Ascending aorta (tissue), 2 donors: Measurements from ENCODE around the gene SNX8. TPM values are rescaled to one million over a fixed set of nuclear protein-coding genes. Genes with fewer than 3 reads are reported as not detected.

Experiments used
- DNase-seq, 2 donors: peaks; one replicate each; pipeline ENCODE4 v3.0.0-alpha.2; 2019; ENCODE audit warnings: low spot score in 2 of 2
- H3K27ac ChIP-seq, 2 donors: fragments of 200-600 bp; sonication (generic); one replicate each; pipeline ENCODE4 v1.5.1; 2016 to 2017; ENCODE audit warnings: mild to moderate bottlenecking in 1 of 2
- H3K27me3 ChIP-seq: fragments of 200-600 bp; sonication (generic); one replicate; pipeline ENCODE4 v1.5.1; 2017
- H3K36me3 ChIP-seq, 2 donors: fragments of 200-600 bp; sonication (generic); one replicate each; pipeline ENCODE4 v1.5.1; 2016
- H3K4me1 ChIP-seq, 2 donors: fragments of 200-600 bp; sonication (generic); one replicate each; pipeline ENCODE4 v1.5.1; 2016 to 2017; ENCODE audit warnings: mild to moderate bottlenecking in 1 of 2
- H3K4me3 ChIP-seq, 2 donors: fragments of 200-600 bp; sonication (generic); one replicate each; pipeline ENCODE4 v1.5.1; 2016 to 2017; ENCODE audit warnings: mild to moderate bottlenecking in 1 of 2
- H3K9me3 ChIP-seq, 2 donors: fragments of 200-600 bp; sonication (generic); one replicate each; pipeline ENCODE4 v1.5.1; 2016
- intact Hi-C: fragments of 100-400 bp; cut with DNase I; formaldehyde crosslinking; loops from one replicate; pipeline ENCODE4 v1.15.1; 2023
- total RNA-seq: library from RNA; depleted of rRNA; stranded (reverse); fragments of >200 nt; gene quantifications from one replicate; pipeline ENCODE4 v1.1.0, GENCODE V29; 2016
- TF ChIP-seq, protein P1 (sequence below), 3 experiments: fragments of 200-600 bp in 2 of 3; fragments of 450-650 bp in 1 of 3; sonication (generic) in 2 of 3; IDR thresholded peaks; one replicate each; pipeline ENCODE4 v1.5.1; 2016 to 2019; ENCODE audit warnings: antibody characterized with exemption in 3 of 3, mild to moderate bottlenecking in 1 of 3, moderate library complexity in 1 of 3

SNX8 gene
- total RNA-seq, 1 donor from 2014 or later, result 12.2 TPM

DNA sequence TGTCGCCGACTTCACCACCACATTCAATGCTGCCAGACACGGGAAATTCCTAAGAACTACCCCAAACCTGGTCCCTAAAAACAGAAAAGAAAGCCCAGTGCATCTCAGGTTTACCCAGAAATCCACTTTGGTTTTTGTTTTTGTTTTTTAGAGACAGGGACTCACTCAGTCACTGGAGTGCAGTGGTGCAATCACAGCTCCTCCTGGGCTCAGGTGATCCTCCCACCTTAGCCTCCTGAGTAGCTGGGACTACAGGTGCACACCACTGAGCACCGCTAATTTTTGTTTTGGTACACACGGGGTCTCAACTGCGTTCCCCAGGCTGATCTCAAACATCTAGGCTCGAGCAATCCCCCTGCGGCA is 104.3 kb downstream of the SNX8 start:
- no peak overlapping the region for H3K27ac ChIP-seq
- no peak overlapping the region for H3K4me3 ChIP-seq
- no peaks in the 10 kb centered on the region for H3K27me3 ChIP-seq
- TF ChIP-seq, protein P1, sequence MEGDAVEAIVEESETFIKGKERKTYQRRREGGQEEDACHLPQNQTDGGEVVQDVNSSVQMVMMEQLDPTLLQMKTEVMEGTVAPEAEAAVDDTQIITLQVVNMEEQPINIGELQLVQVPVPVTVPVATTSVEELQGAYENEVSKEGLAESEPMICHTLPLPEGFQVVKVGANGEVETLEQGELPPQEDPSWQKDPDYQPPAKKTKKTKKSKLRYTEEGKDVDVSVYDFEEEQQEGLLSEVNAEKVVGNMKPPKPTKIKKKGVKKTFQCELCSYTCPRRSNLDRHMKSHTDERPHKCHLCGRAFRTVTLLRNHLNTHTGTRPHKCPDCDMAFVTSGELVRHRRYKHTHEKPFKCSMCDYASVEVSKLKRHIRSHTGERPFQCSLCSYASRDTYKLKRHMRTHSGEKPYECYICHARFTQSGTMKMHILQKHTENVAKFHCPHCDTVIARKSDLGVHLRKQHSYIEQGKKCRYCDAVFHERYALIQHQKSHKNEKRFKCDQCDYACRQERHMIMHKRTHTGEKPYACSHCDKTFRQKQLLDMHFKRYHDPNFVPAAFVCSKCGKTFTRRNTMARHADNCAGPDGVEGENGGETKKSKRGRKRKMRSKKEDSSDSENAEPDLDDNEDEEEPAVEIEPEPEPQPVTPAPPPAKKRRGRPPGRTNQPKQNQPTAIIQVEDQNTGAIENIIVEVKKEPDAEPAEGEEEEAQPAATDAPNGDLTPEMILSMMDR (IDR thresholded peaks at IDR 0.05), result no peak
- no peak for DNase-seq
- H3K9me3 ChIP-seq, result no peaks in the 10 kb centered on the region
- peaks cover 28 to 59% of the 10 kb centered on the region in 2 donors for H3K36me3 ChIP-seq
- peaks cover 0 to 4% of the 10 kb centered on the region in 2 donors for H3K4me1 ChIP-seq
- intact Hi-C loops, result loop anchor here (2.0 to 5.0 kb wide), 3 partner anchors 105 to 628 kb away; no protein-coding TSS in a partner anchor

DNA sequence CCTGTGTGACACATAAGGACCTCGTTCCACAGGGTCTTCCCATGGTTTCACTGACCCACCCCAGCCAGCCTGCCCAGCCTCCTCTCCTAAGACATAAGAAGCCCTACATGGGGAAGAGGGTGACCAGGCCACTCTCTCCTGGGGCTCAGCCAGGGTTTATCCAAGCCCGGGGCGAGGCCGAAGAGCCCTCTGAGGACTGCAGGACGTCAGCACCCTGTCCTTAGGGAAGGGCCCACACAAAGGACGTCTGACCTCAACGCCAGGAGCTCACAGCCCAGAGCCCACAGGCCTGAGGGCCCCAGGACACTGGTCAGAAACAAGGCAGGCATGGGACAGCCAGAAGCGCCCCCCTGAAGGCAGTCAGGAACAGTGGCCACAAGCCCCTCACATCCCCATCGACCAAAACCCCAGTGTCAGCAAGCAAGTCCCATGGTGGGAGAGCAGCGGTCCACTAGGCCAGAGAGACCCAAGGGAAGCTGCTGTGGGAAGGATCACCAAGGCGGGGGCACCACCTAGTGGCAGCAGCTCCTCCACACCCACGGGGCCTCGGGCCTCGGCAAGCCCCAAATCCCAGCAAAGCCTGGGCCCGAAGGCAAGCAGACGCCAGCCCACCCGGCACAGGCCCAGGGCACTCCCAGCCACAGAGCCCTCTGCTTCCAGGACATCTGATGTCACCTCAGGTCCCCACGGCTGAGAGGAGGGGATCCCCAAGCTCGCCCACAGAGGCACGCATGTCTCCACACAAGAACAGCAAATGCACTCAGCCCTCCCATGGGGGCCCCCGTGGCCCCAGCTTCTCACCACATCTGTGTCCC is 104.9 kb downstream of the SNX8 start:
- TF ChIP-seq, protein P1 (IDR thresholded peaks at IDR 0.05), result peak; percentile 49 to 67 (median 62)
- Histone ChIP-seq H3K4me3 (no peak overlapping the region), H3K4me1 (peaks cover 0 to 4% of the 10 kb centered on the region in 2 donors), H3K27ac (no peak overlapping the region), H3K9me3 (no peaks in the 10 kb centered on the region), H3K36me3 (peaks cover 22 to 53% of the 10 kb centered on the region in 2 donors), H3K27me3 (no peaks in the 10 kb centered on the region)
- intact Hi-C loops, result loop anchor here (2.0 to 5.0 kb wide), 3 partner anchors 105 to 627 kb away; no protein-coding TSS in a partner anchor
- peak in 1 of 2 donors; percentile 72 for DNase-seq

DNA sequence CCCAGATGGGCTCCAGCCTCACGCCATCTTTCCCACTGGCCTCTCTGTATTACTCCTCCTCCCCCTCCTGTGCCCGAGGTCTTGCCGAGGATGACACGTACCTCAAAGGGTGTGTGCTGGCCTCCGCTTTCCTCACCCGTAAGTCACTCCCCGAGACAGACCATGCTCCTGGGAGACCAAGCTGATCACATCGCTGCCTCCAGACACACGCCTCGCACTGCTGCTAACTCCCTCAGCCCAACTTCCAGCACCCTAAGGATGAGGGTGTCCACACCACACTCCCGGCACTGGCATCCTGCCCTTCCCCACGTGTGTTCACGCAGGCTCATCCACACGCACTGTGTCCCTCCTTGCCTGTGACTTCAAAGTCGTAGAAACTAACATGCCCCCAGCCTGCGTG is 105.5 kb downstream of the SNX8 start:
- intact Hi-C loops, result loop anchor here (2.0 to 5.0 kb wide), 3 partner anchors 104 to 626 kb away; no protein-coding TSS in a partner anchor
- H3K4me1 ChIP-seq, result peaks cover 0 to 4% of the 10 kb centered on the region in 2 donors
- no peak overlapping the region for H3K4me3 ChIP-seq
- no peak for DNase-seq
- no peaks in the 10 kb centered on the region for H3K9me3 ChIP-seq
- no peak overlapping the region for H3K27ac ChIP-seq
- peaks cover 19 to 47% of the 10 kb centered on the region in 2 donors for H3K36me3 ChIP-seq
- no peaks in the 10 kb centered on the region for H3K27me3 ChIP-seq
- TF ChIP-seq, protein P1 (IDR thresholded peaks at IDR 0.05), result no peak

DNA sequence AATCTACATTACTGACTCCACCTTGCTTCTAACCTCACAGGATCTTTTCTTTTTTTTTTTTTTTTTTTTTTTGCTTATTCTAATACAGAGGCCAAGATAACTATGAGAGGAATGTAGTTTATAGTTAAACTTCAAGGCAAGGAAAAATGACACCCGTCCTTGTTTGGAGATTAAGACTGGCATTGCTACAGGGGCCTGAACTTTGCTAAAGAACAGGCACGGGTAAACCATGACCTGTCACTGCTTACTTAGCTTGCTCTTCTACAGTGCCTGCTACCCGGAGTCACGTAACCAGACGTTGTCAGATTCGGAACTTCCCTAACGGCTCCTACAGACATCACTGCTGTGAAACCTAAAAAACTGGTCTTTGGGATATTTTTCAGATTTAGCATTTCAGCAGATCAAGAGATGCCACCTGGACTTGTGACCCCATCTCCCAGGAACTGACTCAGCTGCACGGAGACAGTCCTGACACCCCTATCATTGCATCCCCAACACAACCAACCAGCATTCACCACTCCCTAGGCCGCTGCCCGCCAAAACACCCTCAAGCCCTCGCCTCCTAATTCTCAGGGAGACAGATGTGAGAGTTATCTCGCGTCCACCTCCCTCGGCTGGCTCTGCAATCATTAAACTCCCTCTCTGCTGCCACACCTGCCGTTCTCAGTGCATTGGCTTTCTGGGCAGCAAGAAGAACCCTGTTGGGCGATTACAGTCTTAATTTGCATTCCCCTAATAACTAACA is 109.0 kb downstream of the SNX8 start:
- Histone ChIP-seq H3K4me1 (peaks cover 0 to 4% of the 10 kb centered on the region in 2 donors), H3K9me3 (no peaks in the 10 kb centered on the region), H3K27me3 (no peaks in the 10 kb centered on the region), H3K27ac (no peak overlapping the region), H3K4me3 (no peak overlapping the region), H3K36me3 (peaks cover 0 to 17% of the 10 kb centered on the region in 2 donors)
- no peak for DNase-seq
- TF ChIP-seq, protein P1 (IDR thresholded peaks at IDR 0.05), result no peak
- intact Hi-C loops, result loop anchor here (5.0 kb wide), 1 partner anchor 623 kb away; no protein-coding TSS in a partner anchor

DNA sequence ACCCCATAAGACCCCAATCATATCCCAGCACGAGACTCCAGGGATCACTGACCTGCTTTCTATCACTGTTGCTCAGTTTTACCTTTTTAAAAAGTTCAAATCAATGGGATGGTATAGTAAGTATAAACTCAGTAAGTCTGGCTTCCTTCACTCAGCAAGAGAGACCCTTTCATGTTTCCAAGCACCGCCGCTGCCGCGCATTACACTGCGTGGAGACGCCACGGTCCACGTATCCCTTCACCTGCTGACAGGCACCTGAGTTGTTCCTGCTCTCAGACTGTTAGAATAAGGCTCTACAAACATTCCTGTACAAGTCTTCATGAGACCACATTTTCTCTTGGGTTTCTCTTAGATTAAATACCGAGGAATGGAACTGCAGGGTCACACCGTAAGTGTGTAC is 109.8 kb downstream of the SNX8 start:
- Histone ChIP-seq H3K27me3 (no peaks in the 10 kb centered on the region), H3K27ac (no peak overlapping the region), H3K4me3 (no peak overlapping the region), H3K36me3 (peaks cover 0 to 25% of the 10 kb centered on the region in 2 donors), H3K9me3 (no peaks in the 10 kb centered on the region), H3K4me1 (peaks cover 0 to 4% of the 10 kb centered on the region in 2 donors)
- TF ChIP-seq, protein P1 (IDR thresholded peaks at IDR 0.05), result no peak
- intact Hi-C loops, result no loop called here
- peak in 1 of 2 donors; percentile 16 for DNase-seq
